GM21390 (cell line): ENCODE results near the gene PRKN.
"Not testable (repeated sequence)": the region's sequence is repeated elsewhere in the genome, so short reads cannot be mapped to it uniquely, and the experiment has no call there.

Experiments used
- ATAC-seq: cut with Tn5 transposase; IDR thresholded peaks from one replicate; pipeline ENCODE4 v1.9.1; 2021; ENCODE audit not compliant: unreplicated experiment

Gene PRKN

GRCh38 chr6:161313475-161313874 lies 1414.1 kb downstream of the PRKN start:
- ATAC-seq = not testable (repeated sequence)

- ATAC-seq = not testable (repeated sequence)
Measured at GRCh38 chr6:161309774-161310173, 1417.8 kb downstream of the PRKN start.

- ATAC-seq = no peak
Measured at GRCh38 chr6:161308075-161308655, 1419.4 kb downstream of the PRKN start.

- ATAC-seq = no peak
Measured at GRCh38 chr6:161305860-161306259, 1421.7 kb downstream of the PRKN start.

- no peak for ATAC-seq
Measured at GRCh38 chr6:161303628-161304340, 1423.8 kb downstream of the PRKN start.

GRCh38 chr6:161302949-161303348 lies 1424.6 kb downstream of the PRKN start:
- ATAC-seq = no peak

- ATAC-seq = no peak
Measured at GRCh38 chr6:161301338-161301737, 1426.2 kb downstream of the PRKN start.

GRCh38 chr6:161300823-161301222 lies 1426.7 kb downstream of the PRKN start:
- ATAC-seq = no peak

GRCh38 chr6:161299726-161300125 lies 1427.8 kb downstream of the PRKN start:
- ATAC-seq = no peak
